Osteoblast (primary cell): Measurements from ENCODE around the gene PODXL2. TPM values are rescaled to one million over a fixed set of nuclear protein-coding genes. Genes with fewer than 3 reads are reported as not detected.
A peak's percentile ranks its signal among the peaks of the same experiment; 100 is the strongest.

Experiments
- DNase-seq: peaks from one replicate; pipeline ENCODE4 v3.0.0; 2011; ENCODE audit warnings: low spot score, mixed read lengths; ENCODE audit not compliant: insufficient read length; ENCODE audit errors: missing footprints
- H2AFZ ChIP-seq: 2 replicates; pipeline ENCODE4 v1.6.0; 2011; ENCODE audit warnings: mild to moderate bottlenecking, low read length
- H3K27ac ChIP-seq: 2 replicates; pipeline ENCODE4 v1.5.1; 2011; ENCODE audit warnings: mild to moderate bottlenecking, low read depth, low read length, moderate library complexity
- H3K27me3 ChIP-seq: 2 replicates; pipeline ENCODE4 v1.6.0; 2012; ENCODE audit warnings: mild to moderate bottlenecking, control low read depth, inconsistent platforms, low read length, moderate library complexity; ENCODE audit not compliant: insufficient read depth
- H3K36me3 ChIP-seq: 2 replicates; pipeline ENCODE4 v1.5.1; 2011; ENCODE audit warnings: mild to moderate bottlenecking, low read length, control low read depth, moderate library complexity; ENCODE audit not compliant: insufficient read depth
- H3K4me1 ChIP-seq: 2 replicates; pipeline ENCODE4 v1.5.1; 2011; ENCODE audit warnings: mild to moderate bottlenecking, low read length, control low read depth, moderate library complexity; ENCODE audit not compliant: insufficient read depth
- H3K4me2 ChIP-seq: 2 replicates; pipeline ENCODE4 v1.6.0; 2011; ENCODE audit warnings: mild to moderate bottlenecking, low read length; ENCODE audit not compliant: insufficient read depth
- H3K4me3 ChIP-seq: fragments of 200-600 bp; sonication (generic); 3 replicates; pipeline ENCODE4 v1.5.1; 2012; ENCODE audit warnings: mild to moderate bottlenecking, low read length, inconsistent platforms; ENCODE audit not compliant: insufficient read depth
- H3K79me2 ChIP-seq: 2 replicates; pipeline ENCODE4 v1.6.0; 2012; ENCODE audit warnings: mild to moderate bottlenecking, low read length, control low read depth, inconsistent platforms; ENCODE audit not compliant: insufficient read depth
- H3K9me3 ChIP-seq: 2 replicates; pipeline ENCODE4 v1.5.1; 2011; ENCODE audit warnings: low read depth, low read length, control low read depth
- H4K20me1 ChIP-seq: 2 replicates; pipeline ENCODE4 v1.6.0; 2012; ENCODE audit warnings: mild to moderate bottlenecking, low read length, control low read depth; ENCODE audit not compliant: insufficient read depth
- total RNA-seq: library from RNA; depleted of rRNA; stranded (reverse); fragments of >200 nt; gene quantifications from 2 replicates; pipeline ENCODE4 v1.2.3, GENCODE V29; 2012
- TF ChIP-seq, protein P1 (sequence below): IDR thresholded peaks from 2 replicates; pipeline ENCODE4 v1.5.1; 2011; ENCODE audit warnings: mild to moderate bottlenecking, low read depth, low read length, moderate library complexity; ENCODE audit errors: extremely low read depth

Gene PODXL2, protein sequence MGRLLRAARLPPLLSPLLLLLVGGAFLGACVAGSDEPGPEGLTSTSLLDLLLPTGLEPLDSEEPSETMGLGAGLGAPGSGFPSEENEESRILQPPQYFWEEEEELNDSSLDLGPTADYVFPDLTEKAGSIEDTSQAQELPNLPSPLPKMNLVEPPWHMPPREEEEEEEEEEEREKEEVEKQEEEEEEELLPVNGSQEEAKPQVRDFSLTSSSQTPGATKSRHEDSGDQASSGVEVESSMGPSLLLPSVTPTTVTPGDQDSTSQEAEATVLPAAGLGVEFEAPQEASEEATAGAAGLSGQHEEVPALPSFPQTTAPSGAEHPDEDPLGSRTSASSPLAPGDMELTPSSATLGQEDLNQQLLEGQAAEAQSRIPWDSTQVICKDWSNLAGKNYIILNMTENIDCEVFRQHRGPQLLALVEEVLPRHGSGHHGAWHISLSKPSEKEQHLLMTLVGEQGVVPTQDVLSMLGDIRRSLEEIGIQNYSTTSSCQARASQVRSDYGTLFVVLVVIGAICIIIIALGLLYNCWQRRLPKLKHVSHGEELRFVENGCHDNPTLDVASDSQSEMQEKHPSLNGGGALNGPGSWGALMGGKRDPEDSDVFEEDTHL
- total RNA-seq = 0.36 and 0.59 TPM in 2 replicates

DNA sequence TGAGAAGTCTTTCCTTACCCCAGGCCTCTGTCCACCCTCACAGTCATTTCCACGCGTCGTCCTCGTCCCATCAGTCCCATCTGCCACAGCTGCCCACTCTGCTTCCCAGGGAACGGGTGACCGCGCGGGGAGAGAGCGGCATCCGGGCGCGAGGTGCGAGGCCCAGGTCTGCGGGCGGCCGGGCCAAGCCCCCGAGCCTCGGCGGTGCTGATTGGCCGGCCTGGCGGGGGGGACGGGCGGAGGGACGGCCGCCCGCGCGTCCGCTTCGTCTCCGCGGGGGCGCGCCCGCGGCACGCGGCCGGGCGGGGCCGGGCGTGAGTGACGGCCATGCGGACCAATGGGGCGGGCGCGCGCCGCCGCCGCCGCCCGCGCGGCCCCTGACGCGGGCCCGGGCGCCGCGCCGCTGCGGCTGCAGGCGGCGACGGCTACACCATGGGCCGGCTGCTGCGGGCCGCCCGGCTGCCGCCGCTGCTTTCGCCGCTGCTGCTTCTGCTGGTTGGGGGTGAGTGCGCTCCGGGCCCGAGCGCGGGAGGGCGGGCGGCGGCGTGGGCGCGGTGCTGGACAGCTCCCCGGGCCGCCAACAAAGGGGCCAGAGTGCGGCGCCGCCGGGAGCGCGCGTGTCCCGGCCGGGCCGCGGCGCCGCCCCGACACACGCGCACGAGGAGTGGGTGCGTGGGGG lies at the start of gene PODXL2:
Gene PODXL2 (plus strand): TSS at position 398 of the 679 bp plus-strand sequence. CDS start 35 bp downstream, at position 433.
- peak; percentile 97 for DNase-seq
- peak within 1 kb of the TSS; percentile 22 for H2AFZ ChIP-seq
- H3K79me2 ChIP-seq = no peaks in the 10 kb centered on the region

DNA sequence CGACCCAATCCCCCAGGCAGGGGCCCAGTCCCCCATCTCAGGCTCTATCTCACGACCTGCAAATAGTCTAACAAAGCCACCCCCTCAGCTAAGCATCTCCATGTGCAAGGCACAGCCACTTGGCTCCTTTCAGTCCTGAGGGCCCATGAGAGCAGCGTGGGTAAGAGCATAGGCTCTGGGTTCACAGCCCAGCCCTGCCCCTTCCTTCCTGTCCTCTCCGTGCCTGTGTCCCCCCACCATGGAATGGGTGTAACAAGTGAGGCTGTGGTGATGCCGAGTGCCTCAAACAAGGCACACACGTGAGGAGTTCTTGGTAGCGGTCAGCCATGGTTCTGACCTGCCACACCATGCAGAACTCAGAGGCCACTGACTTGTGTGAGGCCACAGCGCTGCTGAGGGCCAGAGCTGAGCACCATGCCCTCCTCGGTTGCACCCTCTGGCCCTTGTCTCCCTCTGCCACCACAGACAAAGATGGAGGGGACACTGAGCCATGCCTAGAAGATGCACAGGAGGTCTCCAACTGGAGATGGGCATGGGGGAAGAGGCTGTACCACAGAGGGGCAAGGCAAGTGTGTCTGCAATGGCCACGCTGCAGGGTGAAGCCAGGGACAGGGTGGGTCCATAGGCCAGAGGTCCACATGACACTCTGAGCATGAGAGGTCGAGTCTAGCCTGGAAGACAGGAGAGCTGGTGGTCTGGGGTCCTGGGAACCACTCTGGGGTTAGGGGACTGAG lies 48.5 kb upstream of the PODXL2 start:
- Histone ChIP-seq H3K4me3 (no peak overlapping the region), H3K27ac (no peak overlapping the region), H2AFZ (no peak overlapping the region), H3K36me3 (peaks cover 19% of the 10 kb centered on the region), H3K9me3 (no peaks in the 10 kb centered on the region), H3K27me3 (no peaks in the 10 kb centered on the region), H4K20me1 (peaks cover 56% of the 10 kb centered on the region), H3K79me2 (peaks cover 85% of the 10 kb centered on the region), H3K4me1 (peaks cover 5% of the 10 kb centered on the region), H3K4me2 (no peak overlapping the region)
- TF ChIP-seq, protein P1, sequence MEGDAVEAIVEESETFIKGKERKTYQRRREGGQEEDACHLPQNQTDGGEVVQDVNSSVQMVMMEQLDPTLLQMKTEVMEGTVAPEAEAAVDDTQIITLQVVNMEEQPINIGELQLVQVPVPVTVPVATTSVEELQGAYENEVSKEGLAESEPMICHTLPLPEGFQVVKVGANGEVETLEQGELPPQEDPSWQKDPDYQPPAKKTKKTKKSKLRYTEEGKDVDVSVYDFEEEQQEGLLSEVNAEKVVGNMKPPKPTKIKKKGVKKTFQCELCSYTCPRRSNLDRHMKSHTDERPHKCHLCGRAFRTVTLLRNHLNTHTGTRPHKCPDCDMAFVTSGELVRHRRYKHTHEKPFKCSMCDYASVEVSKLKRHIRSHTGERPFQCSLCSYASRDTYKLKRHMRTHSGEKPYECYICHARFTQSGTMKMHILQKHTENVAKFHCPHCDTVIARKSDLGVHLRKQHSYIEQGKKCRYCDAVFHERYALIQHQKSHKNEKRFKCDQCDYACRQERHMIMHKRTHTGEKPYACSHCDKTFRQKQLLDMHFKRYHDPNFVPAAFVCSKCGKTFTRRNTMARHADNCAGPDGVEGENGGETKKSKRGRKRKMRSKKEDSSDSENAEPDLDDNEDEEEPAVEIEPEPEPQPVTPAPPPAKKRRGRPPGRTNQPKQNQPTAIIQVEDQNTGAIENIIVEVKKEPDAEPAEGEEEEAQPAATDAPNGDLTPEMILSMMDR = no peak
- peak; percentile 77 for DNase-seq

More for the DNA sequence above, at the start of gene PODXL2:
- Histone ChIP-seq H3K9me3 (no peaks in the 10 kb centered on the region), H3K4me3 (peak within 1 kb of the TSS; percentile 61), H3K27me3 (peaks cover 64% of the 10 kb centered on the region), H3K4me1 (peaks cover 2% of the 10 kb centered on the region), H3K4me2 (peak within 1 kb of the TSS; percentile 72), H3K27ac (no peak within 1 kb of the TSS), H4K20me1 (no peaks in the 10 kb centered on the region), H3K36me3 (no peaks in the 10 kb centered on the region)
- TF ChIP-seq, protein P1 = no peak

DNA sequence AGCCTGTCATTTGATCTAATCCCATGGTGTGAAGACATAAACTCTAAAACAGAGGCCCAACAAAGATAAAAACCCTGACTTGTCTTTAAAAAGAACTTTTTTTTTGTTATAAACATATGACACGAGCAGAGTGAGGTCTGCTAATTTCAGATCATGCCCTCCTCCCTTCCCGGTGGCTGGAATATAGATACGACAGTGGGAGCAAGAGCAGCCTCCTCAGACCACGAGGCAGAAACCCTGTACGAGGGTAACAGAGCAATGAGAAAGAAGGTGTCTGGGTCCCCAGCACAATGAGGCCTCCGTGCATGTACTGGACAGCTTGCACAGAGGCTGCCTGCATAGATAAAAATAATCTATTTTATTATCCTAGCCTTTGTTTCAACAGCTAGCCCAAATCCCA lies 44.3 kb upstream of the PODXL2 start:
- Histone ChIP-seq H3K27ac (no peak overlapping the region), H2AFZ (no peak overlapping the region), H3K9me3 (no peaks in the 10 kb centered on the region), H3K36me3 (peaks cover 3% of the 10 kb centered on the region), H3K4me2 (no peak overlapping the region), H3K4me1 (peaks cover 22% of the 10 kb centered on the region), H3K4me3 (no peak overlapping the region), H3K79me2 (peaks cover 90% of the 10 kb centered on the region), H3K27me3 (no peaks in the 10 kb centered on the region), H4K20me1 (peaks cover 69% of the 10 kb centered on the region)
- DNase-seq = peak; percentile 23
- TF ChIP-seq, protein P1 = no peak
